ENCODE data around the gene SEMA3A.

DNA sequence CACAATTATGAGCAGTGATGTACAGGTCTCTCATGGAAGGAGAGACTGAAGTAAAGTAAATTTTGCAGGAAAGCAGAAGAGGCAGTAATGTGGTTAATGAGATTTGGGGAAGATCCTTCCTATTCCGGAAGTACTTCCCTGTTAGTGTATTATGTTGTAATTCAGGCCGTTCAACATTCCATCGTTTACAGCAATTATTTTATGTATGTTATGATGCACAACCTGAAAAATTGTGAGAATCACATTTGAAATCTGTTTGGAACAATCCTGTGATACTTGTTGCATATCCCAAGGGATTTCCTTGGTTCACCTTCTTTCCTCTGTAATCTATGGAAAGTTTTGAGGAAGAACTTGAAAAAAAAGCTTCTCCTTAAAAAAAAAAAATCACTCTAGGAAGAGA lies 247.8 kb downstream of the SEMA3A start:
- TF ChIP-seq EZH2phosphoT487 (IDR thresholded peaks at IDR 0.05; ENCODE audit: insufficient read depth, low read depth) = no peak
- no peak for TF ChIP-seq EZH2 (IDR thresholded peaks at IDR 0.05; ENCODE audit: insufficient read depth, poor library complexity, severe bottlenecking)

Data from GM23248 (cell line).